Ishikawa (cell line): Measurements from ENCODE around the gene BDNF.

Experiments
- CEBPB ChIP-seq: IDR thresholded peaks from 2 replicates; pipeline ENCODE4 v1.6.1; 2012
- CREB1 ChIP-seq: IDR thresholded peaks from 2 replicates; pipeline ENCODE4 v1.6.1; 2012; ENCODE audit warnings: low read depth
- EGR1 ChIP-seq: IDR thresholded peaks from 2 replicates; pipeline ENCODE4 v1.6.1; 2012
- EP300 ChIP-seq: IDR thresholded peaks from 2 replicates; pipeline ENCODE4 v1.6.1; 2012; ENCODE audit warnings: borderline replicate concordance
- FOXM1 ChIP-seq: IDR thresholded peaks from 2 replicates; pipeline ENCODE4 v1.6.1; 2012; ENCODE audit warnings: low read depth, borderline replicate concordance
- NFIC ChIP-seq: IDR thresholded peaks from 2 replicates; pipeline ENCODE4 v1.6.1; 2012
- RAD21 ChIP-seq: IDR thresholded peaks from 2 replicates; pipeline ENCODE4 v1.6.1; 2012; ENCODE audit warnings: low read depth
- TAF1 ChIP-seq: IDR thresholded peaks from 2 replicates; pipeline ENCODE4 v1.6.1; 2012; ENCODE audit warnings: low read depth, mild to moderate bottlenecking
- TCF12 ChIP-seq: IDR thresholded peaks from 2 replicates; pipeline ENCODE4 v1.6.1; 2012; ENCODE audit warnings: low read depth
- TEAD4 ChIP-seq: IDR thresholded peaks from 2 replicates; pipeline ENCODE4 v1.6.1; 2012
- YY1 ChIP-seq: IDR thresholded peaks from 2 replicates; pipeline ENCODE4 v1.6.1; 2012; ENCODE audit warnings: low read depth
- ZBTB7A ChIP-seq: IDR thresholded peaks from 2 replicates; pipeline ENCODE4 v1.6.1; 2012; ENCODE audit warnings: low read depth
- TF ChIP-seq, protein P1 (sequence below): IDR thresholded peaks from 2 replicates; pipeline ENCODE4 v1.6.1; 2012
- TF ChIP-seq, protein P2 (sequence below): IDR thresholded peaks from 2 replicates; pipeline ENCODE4 v1.6.1; 2012; ENCODE audit warnings: low read depth, mild to moderate bottlenecking
- TF ChIP-seq, protein P3 (sequence below): IDR thresholded peaks from 2 replicates; pipeline ENCODE4 v1.6.1; 2012

BDNF gene

DNA sequence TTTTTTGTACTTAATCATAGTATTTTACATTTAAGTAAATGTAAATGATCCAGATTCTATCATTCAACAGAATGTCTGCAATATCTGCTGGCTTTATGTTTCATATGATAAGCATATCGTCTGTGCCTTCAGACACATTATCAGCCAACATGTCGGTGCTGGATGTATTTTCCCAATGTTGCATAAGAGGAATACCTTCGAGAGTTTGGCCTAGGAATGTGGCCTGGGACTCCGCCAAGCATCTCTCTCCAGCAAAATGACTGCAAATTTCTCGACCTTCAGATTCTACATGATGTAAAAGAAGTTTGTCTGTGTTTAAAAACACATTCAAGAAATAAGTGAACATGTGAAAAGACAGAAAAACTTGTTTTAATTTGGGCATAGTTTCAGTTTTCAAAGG is 6.9 kb downstream of the BDNF start:
- no peak for TF ChIP-seq EGR1
- TF ChIP-seq TAF1: no peak
- TF ChIP-seq NFIC: no peak
- no peak for TF ChIP-seq CREB1
- no peak for TF ChIP-seq EP300
- no peak for TF ChIP-seq CEBPB
- no peak for TF ChIP-seq TEAD4
- TF ChIP-seq, protein P1, sequence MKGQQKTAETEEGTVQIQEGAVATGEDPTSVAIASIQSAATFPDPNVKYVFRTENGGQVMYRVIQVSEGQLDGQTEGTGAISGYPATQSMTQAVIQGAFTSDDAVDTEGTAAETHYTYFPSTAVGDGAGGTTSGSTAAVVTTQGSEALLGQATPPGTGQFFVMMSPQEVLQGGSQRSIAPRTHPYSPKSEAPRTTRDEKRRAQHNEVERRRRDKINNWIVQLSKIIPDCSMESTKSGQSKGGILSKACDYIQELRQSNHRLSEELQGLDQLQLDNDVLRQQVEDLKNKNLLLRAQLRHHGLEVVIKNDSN: no peak
- TF ChIP-seq, protein P2, sequence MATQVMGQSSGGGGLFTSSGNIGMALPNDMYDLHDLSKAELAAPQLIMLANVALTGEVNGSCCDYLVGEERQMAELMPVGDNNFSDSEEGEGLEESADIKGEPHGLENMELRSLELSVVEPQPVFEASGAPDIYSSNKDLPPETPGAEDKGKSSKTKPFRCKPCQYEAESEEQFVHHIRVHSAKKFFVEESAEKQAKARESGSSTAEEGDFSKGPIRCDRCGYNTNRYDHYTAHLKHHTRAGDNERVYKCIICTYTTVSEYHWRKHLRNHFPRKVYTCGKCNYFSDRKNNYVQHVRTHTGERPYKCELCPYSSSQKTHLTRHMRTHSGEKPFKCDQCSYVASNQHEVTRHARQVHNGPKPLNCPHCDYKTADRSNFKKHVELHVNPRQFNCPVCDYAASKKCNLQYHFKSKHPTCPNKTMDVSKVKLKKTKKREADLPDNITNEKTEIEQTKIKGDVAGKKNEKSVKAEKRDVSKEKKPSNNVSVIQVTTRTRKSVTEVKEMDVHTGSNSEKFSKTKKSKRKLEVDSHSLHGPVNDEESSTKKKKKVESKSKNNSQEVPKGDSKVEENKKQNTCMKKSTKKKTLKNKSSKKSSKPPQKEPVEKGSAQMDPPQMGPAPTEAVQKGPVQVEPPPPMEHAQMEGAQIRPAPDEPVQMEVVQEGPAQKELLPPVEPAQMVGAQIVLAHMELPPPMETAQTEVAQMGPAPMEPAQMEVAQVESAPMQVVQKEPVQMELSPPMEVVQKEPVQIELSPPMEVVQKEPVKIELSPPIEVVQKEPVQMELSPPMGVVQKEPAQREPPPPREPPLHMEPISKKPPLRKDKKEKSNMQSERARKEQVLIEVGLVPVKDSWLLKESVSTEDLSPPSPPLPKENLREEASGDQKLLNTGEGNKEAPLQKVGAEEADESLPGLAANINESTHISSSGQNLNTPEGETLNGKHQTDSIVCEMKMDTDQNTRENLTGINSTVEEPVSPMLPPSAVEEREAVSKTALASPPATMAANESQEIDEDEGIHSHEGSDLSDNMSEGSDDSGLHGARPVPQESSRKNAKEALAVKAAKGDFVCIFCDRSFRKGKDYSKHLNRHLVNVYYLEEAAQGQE: no peak
- TF ChIP-seq FOXM1: no peak
- TF ChIP-seq RAD21: no peak
- TF ChIP-seq YY1: no peak
- no peak for TF ChIP-seq ZBTB7A
- TF ChIP-seq, protein P3, sequence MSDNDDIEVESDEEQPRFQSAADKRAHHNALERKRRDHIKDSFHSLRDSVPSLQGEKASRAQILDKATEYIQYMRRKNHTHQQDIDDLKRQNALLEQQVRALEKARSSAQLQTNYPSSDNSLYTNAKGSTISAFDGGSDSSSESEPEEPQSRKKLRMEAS: no peak
- TF ChIP-seq TCF12: no peak

DNA sequence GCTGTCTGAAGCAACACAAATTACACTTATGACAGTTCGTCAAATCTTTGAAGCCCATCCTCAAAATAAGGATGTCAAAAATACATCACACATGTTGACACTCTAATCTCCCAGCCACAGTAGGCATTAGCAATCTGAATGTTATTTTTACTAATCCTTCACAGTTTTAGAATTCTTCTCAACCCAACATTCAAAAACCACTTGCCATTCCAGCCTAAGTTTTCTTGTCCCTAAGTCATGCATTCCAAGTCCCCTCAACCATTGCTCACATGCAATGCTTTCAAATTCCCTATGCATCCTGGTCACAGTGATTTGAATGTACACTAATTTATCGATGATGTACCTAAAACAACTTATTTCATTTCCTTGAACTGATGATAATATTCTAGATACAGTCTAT is 7.5 kb downstream of the BDNF start:
- no peak for TF ChIP-seq TAF1

DNA sequence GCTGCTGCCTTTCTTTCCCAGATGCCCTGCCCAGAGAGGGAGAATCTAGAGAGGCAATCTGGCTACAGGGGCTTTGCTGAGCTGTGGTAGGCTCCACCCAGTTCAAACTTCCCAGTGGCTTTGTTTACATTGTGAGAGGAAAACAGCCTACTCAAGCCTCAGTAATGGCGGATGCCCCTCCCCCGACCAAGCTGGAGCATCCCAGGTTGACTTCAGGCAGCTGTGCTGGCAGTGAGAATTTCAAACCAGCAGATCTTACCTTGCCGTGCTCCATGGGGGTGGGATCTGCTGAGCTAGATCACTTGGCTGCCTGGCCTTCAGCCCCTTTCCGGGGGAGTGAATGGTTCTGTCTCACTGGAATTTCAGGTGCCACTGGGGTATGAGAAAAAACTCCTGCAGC is 12.2 kb downstream of the BDNF start:
- TF ChIP-seq FOXM1 (no peak), CEBPB (no peak), TCF12 (no peak), NFIC (no peak), YY1 (no peak), RAD21 (no peak), TEAD4 (no peak), ZBTB7A (no peak), EGR1 (no peak), CREB1 (no peak), EP300 (no peak), TAF1 (no peak)
- TF ChIP-seq, protein P2: no peak
- TF ChIP-seq, protein P1: no peak
- TF ChIP-seq, protein P3: no peak

DNA sequence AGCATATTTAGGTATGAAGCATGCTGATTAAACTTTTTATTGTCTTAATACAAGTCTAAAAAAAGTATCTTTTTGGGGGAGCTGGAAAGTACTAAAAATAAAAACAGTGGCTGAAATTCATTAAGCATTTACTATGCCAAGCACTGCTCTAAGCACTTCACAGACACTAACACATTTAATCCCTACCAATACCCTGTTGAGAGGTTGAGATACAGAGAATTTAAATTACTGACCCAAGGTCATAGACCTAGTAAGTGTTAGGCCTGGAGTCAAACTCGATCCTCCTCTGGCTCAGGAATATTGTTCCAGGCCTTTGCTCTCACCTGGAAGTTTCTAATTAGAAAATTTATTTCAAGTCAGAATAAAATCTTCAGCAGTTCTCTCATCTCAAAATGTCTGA is 18.6 kb downstream of the BDNF start:
- no peak for TF ChIP-seq ZBTB7A
- TF ChIP-seq, protein P2: no peak
- TF ChIP-seq YY1: no peak
- no peak for TF ChIP-seq NFIC
- TF ChIP-seq TAF1: no peak
- no peak for TF ChIP-seq CREB1
- TF ChIP-seq EP300: no peak
- TF ChIP-seq EGR1: no peak
- TF ChIP-seq, protein P3: no peak
- TF ChIP-seq, protein P1: no peak
- no peak for TF ChIP-seq CEBPB
- no peak for TF ChIP-seq FOXM1
- no peak for TF ChIP-seq TEAD4
- no peak for TF ChIP-seq TCF12
- no peak for TF ChIP-seq RAD21
